WTC11 (cell line): ENCODE data around the gene MMGT1.

Experiments used
- CTCF ChIP-seq: fragments of 200-600 bp; IDR thresholded peaks from 2 replicates; pipeline ENCODE4 v1.8.0; 2022; ENCODE audit warnings: antibody characterized with exemption
- OVOL2 ChIP-seq: fragments of 250-450 bp; sonication (Bioruptor Pico); IDR thresholded peaks from 2 replicates; pipeline ENCODE4 v1.9.0; 2021; ENCODE audit warnings: mild to moderate bottlenecking, borderline replicate concordance
- ZNF121 ChIP-seq: sonication (generic); formaldehyde crosslinking; IDR thresholded peaks from 2 replicates; pipeline ENCODE4 v1.8.0; 2023; ENCODE audit warnings: missing genetic modification reagents
- TF ChIP-seq, protein P1 (sequence below): sonication (generic); formaldehyde crosslinking; IDR thresholded peaks from 2 replicates; pipeline ENCODE4 v1.8.0; 2022; ENCODE audit warnings: mild to moderate bottlenecking, missing genetic modification reagents
- TF ChIP-seq, protein P2 (sequence below): sonication (generic); formaldehyde crosslinking; IDR thresholded peaks from 2 replicates; pipeline ENCODE4 v1.8.1; 2022; ENCODE audit warnings: low read depth, missing genetic modification reagents, borderline replicate concordance

DNA sequence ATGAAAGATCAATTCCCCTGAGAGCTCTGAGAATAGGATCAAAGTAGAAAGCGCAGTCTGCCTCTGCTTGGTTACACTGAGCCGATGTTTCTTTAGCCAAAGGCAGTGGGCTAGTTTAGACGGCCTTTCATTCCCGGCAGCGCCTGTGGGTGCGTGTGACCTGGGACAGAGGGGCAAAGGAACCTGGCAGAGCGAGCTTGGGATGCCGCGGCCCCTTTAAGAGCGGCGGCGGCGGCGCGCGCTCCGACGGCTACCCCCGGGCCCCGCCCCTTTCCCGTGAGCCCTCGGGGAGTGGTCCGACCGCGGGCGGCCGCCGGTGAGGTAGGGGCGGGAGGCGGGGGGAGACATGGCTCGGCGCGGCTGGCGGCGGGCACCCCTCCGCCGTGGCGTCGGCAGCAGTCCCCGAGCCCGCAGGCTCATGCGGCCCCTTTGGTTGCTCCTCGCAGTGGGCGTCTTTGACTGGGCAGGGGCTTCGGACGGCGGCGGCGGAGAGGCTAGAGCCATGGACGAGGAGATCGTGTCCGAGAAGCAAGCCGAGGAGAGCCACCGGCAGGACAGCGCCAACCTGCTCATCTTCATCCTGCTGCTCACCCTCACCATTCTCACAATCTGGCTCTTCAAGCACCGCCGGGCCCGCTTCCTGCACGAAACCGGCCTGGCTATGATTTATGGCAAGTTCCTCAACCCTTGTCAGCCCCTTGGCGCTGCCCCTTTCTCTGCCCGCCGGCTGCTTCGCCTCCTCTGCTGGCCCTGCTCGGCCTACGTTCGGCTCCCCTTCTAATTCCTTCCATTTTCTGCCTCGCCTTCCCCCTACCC, 11.6 kb upstream of the MMGT1 start, which contains the start of gene SLC9A6:
- TF ChIP-seq ZNF121 (no peak), CTCF (no peak), OVOL2 (CRISPR knock-in tag) (no peak)
- TF ChIP-seq, protein P1, sequence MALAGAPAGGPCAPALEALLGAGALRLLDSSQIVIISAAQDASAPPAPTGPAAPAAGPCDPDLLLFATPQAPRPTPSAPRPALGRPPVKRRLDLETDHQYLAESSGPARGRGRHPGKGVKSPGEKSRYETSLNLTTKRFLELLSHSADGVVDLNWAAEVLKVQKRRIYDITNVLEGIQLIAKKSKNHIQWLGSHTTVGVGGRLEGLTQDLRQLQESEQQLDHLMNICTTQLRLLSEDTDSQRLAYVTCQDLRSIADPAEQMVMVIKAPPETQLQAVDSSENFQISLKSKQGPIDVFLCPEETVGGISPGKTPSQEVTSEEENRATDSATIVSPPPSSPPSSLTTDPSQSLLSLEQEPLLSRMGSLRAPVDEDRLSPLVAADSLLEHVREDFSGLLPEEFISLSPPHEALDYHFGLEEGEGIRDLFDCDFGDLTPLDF (CRISPR knock-in tag): no peak
- TF ChIP-seq, protein P2, sequence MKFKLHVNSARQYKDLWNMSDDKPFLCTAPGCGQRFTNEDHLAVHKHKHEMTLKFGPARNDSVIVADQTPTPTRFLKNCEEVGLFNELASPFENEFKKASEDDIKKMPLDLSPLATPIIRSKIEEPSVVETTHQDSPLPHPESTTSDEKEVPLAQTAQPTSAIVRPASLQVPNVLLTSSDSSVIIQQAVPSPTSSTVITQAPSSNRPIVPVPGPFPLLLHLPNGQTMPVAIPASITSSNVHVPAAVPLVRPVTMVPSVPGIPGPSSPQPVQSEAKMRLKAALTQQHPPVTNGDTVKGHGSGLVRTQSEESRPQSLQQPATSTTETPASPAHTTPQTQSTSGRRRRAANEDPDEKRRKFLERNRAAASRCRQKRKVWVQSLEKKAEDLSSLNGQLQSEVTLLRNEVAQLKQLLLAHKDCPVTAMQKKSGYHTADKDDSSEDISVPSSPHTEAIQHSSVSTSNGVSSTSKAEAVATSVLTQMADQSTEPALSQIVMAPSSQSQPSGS (CRISPR knock-in tag): no peak
